H1 (cell line): ENCODE measurements around the gene KIAA0319L. TPM values are rescaled to one million over a fixed set of nuclear protein-coding genes. Genes with fewer than 3 reads are reported as not detected.

Source experiments
- BRCA1 ChIP-seq: IDR thresholded peaks from 2 replicates; pipeline ENCODE4 v1.6.1; 2012; ENCODE audit warnings: low read depth, low read length, improper control_type of control experiment
- CHD1 ChIP-seq: IDR thresholded peaks from 2 replicates; pipeline ENCODE4 v1.6.1; 2012; ENCODE audit warnings: low read depth, low read length, improper control_type of control experiment
- HDAC6 ChIP-seq: IDR thresholded peaks from one replicate; pipeline ENCODE4 v1.7.1; 2012; ENCODE audit warnings: low read depth, mild to moderate bottlenecking, inconsistent platforms, low read length, moderate library complexity
- KDM1A ChIP-seq: fragments of 200-600, 300-600 bp; sonication (generic); IDR thresholded peaks from 2 replicates; pipeline ENCODE4 v1.7.1; 2016; ENCODE audit warnings: mild to moderate bottlenecking, low read length, borderline replicate concordance
- NRF1 ChIP-seq: IDR thresholded peaks from 2 replicates; pipeline ENCODE4 v1.6.1; 2011; ENCODE audit warnings: mild to moderate bottlenecking, low read depth, low read length, improper control_type of control experiment
- POLR2A ChIP-seq, 2 experiments: IDR thresholded peaks; 1 replicate in 1 of 2; 2 replicates in 1 of 2; pipeline ENCODE4 v1.6.1; 2011; ENCODE audit warnings: low read depth in 2 of 2, low read length in 2 of 2, mild to moderate bottlenecking in 2 of 2; ENCODE audit errors: control extremely low read depth in 1 of 2
- POU5F1 ChIP-seq: IDR thresholded peaks from 2 replicates; pipeline ENCODE4 v1.6.1; 2011; ENCODE audit warnings: low read depth, mild to moderate bottlenecking, low read length, moderate library complexity
- SP1 ChIP-seq: IDR thresholded peaks from 2 replicates; pipeline ENCODE4 v1.6.1; 2011; ENCODE audit warnings: low read depth, low read length
- TEAD4 ChIP-seq: IDR thresholded peaks from 2 replicates; pipeline ENCODE4 v1.6.1; 2012; ENCODE audit warnings: low read depth, low read length, inconsistent platforms, mixed read lengths
- ZNF274 ChIP-seq: IDR thresholded peaks from 2 replicates; pipeline ENCODE4 v1.7.0; 2012; ENCODE audit warnings: low read length, borderline replicate concordance; ENCODE audit errors: extremely low read depth
- polyA plus RNA-seq, 7 experiments: library from polyadenylated mRNA; depleted of rRNA in 3 of 7; stranded (reverse) in 5 of 7; unstranded in 2 of 7; fragments of >200 nt in 5 of 7; fragments of 200-250 nt in 2 of 7; gene quantifications; 1 replicate in 5 of 7; 2 replicates in 1 of 7; 4 replicates in 1 of 7; pipeline versions ENCODE4 v1.2.1 to v1.2.3, GENCODE V29; 2011 to 2013; ENCODE audit warnings: missing spikeins in 2 of 7, mixed read lengths in 2 of 7
- total RNA-seq: library from RNA; stranded (reverse); fragmentation: NEBNext Ultra II Directional; extraction: Animal tissue kit (Norgen Biotek cat#: 25700); gene quantifications from 2 replicates; pipeline ENCODE4 v1.2.1, GENCODE V29; 2021
- TF ChIP-seq, protein P1 (sequence below): fragments of 300-600 bp; sonication (generic); IDR thresholded peaks from 2 replicates; pipeline ENCODE4 v1.7.1; 2012; ENCODE audit warnings: low read length, moderate library complexity, mild to moderate bottlenecking, inconsistent platforms; ENCODE audit not compliant: insufficient replicate concordance
- TF ChIP-seq, protein P2 (sequence below): IDR thresholded peaks from 2 replicates; pipeline ENCODE4 v1.6.1; 2012; ENCODE audit warnings: inconsistent platforms

The KIAA0319L gene
- total and polyA plus RNA-seq, 2 of the 8 experiments (the other 6 are each of a cell fraction or from before 2014, with no cell fraction given): 40.1 to 55.7 TPM

DNA sequence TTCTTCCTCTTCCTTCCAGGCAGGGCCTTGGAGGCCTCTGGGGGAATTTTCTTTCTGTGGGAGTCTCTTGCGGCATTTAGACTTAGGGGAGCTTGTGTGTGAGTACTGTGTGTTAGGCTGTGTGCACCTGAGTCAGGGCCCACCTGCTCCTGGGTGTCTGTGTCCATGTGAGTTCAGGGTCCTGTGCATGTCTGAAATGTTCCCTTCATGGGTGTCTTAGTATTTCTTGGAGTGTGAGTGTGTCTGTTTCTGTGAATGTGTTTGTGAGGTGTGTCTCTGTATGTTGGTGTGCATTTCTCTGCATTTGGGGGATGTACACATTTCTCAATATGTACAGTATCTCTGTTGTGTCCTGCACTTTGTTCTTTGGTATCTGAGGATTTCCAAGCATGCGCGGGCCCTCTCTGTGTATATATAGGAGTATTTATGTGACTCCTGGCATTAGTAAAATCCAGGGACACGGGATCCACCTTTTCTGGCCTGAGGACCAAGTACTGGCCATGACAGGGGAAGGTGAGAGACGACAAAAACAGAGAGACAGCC is 18.3 kb upstream of the KIAA0319L start (continued):
- TF ChIP-seq, protein P1, sequence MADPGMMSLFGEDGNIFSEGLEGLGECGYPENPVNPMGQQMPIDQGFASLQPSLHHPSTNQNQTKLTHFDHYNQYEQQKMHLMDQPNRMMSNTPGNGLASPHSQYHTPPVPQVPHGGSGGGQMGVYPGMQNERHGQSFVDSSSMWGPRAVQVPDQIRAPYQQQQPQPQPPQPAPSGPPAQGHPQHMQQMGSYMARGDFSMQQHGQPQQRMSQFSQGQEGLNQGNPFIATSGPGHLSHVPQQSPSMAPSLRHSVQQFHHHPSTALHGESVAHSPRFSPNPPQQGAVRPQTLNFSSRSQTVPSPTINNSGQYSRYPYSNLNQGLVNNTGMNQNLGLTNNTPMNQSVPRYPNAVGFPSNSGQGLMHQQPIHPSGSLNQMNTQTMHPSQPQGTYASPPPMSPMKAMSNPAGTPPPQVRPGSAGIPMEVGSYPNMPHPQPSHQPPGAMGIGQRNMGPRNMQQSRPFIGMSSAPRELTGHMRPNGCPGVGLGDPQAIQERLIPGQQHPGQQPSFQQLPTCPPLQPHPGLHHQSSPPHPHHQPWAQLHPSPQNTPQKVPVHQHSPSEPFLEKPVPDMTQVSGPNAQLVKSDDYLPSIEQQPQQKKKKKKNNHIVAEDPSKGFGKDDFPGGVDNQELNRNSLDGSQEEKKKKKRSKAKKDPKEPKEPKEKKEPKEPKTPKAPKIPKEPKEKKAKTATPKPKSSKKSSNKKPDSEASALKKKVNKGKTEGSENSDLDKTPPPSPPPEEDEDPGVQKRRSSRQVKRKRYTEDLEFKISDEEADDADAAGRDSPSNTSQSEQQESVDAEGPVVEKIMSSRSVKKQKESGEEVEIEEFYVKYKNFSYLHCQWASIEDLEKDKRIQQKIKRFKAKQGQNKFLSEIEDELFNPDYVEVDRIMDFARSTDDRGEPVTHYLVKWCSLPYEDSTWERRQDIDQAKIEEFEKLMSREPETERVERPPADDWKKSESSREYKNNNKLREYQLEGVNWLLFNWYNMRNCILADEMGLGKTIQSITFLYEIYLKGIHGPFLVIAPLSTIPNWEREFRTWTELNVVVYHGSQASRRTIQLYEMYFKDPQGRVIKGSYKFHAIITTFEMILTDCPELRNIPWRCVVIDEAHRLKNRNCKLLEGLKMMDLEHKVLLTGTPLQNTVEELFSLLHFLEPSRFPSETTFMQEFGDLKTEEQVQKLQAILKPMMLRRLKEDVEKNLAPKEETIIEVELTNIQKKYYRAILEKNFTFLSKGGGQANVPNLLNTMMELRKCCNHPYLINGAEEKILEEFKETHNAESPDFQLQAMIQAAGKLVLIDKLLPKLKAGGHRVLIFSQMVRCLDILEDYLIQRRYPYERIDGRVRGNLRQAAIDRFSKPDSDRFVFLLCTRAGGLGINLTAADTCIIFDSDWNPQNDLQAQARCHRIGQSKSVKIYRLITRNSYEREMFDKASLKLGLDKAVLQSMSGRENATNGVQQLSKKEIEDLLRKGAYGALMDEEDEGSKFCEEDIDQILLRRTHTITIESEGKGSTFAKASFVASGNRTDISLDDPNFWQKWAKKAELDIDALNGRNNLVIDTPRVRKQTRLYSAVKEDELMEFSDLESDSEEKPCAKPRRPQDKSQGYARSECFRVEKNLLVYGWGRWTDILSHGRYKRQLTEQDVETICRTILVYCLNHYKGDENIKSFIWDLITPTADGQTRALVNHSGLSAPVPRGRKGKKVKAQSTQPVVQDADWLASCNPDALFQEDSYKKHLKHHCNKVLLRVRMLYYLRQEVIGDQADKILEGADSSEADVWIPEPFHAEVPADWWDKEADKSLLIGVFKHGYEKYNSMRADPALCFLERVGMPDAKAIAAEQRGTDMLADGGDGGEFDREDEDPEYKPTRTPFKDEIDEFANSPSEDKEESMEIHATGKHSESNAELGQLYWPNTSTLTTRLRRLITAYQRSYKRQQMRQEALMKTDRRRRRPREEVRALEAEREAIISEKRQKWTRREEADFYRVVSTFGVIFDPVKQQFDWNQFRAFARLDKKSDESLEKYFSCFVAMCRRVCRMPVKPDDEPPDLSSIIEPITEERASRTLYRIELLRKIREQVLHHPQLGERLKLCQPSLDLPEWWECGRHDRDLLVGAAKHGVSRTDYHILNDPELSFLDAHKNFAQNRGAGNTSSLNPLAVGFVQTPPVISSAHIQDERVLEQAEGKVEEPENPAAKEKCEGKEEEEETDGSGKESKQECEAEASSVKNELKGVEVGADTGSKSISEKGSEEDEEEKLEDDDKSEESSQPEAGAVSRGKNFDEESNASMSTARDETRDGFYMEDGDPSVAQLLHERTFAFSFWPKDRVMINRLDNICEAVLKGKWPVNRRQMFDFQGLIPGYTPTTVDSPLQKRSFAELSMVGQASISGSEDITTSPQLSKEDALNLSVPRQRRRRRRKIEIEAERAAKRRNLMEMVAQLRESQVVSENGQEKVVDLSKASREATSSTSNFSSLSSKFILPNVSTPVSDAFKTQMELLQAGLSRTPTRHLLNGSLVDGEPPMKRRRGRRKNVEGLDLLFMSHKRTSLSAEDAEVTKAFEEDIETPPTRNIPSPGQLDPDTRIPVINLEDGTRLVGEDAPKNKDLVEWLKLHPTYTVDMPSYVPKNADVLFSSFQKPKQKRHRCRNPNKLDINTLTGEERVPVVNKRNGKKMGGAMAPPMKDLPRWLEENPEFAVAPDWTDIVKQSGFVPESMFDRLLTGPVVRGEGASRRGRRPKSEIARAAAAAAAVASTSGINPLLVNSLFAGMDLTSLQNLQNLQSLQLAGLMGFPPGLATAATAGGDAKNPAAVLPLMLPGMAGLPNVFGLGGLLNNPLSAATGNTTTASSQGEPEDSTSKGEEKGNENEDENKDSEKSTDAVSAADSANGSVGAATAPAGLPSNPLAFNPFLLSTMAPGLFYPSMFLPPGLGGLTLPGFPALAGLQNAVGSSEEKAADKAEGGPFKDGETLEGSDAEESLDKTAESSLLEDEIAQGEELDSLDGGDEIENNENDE: no peak
- no peak for TF ChIP-seq HDAC6
- no peak for TF ChIP-seq BRCA1
- no peak for TF ChIP-seq KDM1A
- no peak for TF ChIP-seq SP1
- TF ChIP-seq POLR2A (IDR thresholded peaks at IDR 0.05; ENCODE audit: control extremely low read depth in 1 of 2, low read depth in 2 of 2, low read length in 2 of 2): no peak
- no peak for TF ChIP-seq TEAD4
- TF ChIP-seq, protein P2, sequence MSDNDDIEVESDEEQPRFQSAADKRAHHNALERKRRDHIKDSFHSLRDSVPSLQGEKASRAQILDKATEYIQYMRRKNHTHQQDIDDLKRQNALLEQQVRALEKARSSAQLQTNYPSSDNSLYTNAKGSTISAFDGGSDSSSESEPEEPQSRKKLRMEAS: no peak
- TF ChIP-seq NRF1: no peak
- no peak for TF ChIP-seq CHD1
- no peak for TF ChIP-seq ZNF274
- TF ChIP-seq POU5F1: no peak
